K562 (cell line): Measurements from ENCODE around the gene GALNT12. TPM values are rescaled to one million over a fixed set of nuclear protein-coding genes. Genes with fewer than 3 reads are reported as not detected.

Experiments
- ATAC-seq: fragments of 200-7000 bp; cut with Tn5 transposase; 3 replicates; pipeline ENCODE4 v1.9.1; 2020; ENCODE audit warnings: moderate library complexity
- BruUV-seq: library from RNA; stranded (reverse); fragments of 400-500 nt; replicated peaks from 2 replicates; lab custom pipeline; 2021; lab: Mats Ljungman, UMichigan
- CTCF ChIA-PET: fragments of 300-600 bp; formaldehyde crosslinking; extraction: SDS; loops from one replicate; lab custom pipeline; 2021; ENCODE audit warnings: low intra/inter-chr PET ratio; lab: Yijun Ruan, JAX
- POLR2A ChIA-PET: fragments of 300-600, 350-650 bp; sonication (Branson Sonifier 250); formaldehyde crosslinking; extraction: SDS; loops from one replicate; lab custom pipeline; 2021; ENCODE audit warnings: antibody characterized with exemption, inconsistent platforms; lab: Yijun Ruan, JAX
- DNase-seq, 4 experiments: peaks; one replicate each; pipeline versions ENCODE4 v3.0.0 to v3.0.0-alpha.2; 2011 to 2018; ENCODE audit warnings: low spot score in 3 of 4, mixed read lengths in 3 of 4; ENCODE audit errors: extremely low read depth in 1 of 4
- FAIRE-seq: peaks from 2 replicates; lab custom pipeline; 2011; peaks lifted over from hg19 to GRCh38; lab: Jason Lieb, UNC
- H2AFZ ChIP-seq: 2 replicates; pipeline ENCODE4 v1.6.0; 2011; ENCODE audit warnings: low read depth, low read length, control low read depth, inconsistent platforms
- H3K27ac ChIP-seq: fragments of 200-600 bp; 3 replicates; pipeline ENCODE4 v1.8.0; 2011; ENCODE audit warnings: low read depth, mild to moderate bottlenecking, control low read depth, inconsistent platforms, low read length, moderate library complexity, mixed read lengths; ENCODE audit errors: extremely low read depth
- H3K27me3 ChIP-seq, 2 experiments: fragments of 300-600 bp in 1 of 2; 2 replicates in 1 of 2; 3 replicates in 1 of 2; pipeline versions ENCODE4 v1.6.0 to v1.8.0; 2011; ENCODE audit warnings: inconsistent platforms in 2 of 2, low read length in 2 of 2, mild to moderate bottlenecking in 1 of 2, mixed read lengths in 1 of 2, moderate library complexity in 1 of 2; ENCODE audit not compliant: control insufficient read depth in 2 of 2, insufficient read depth in 2 of 2
- H3K36me3 ChIP-seq: fragments of 300-600 bp; 3 replicates; pipeline ENCODE4 v1.8.0; 2011; ENCODE audit warnings: mild to moderate bottlenecking, low read length, inconsistent platforms; ENCODE audit not compliant: control insufficient read depth, insufficient read depth
- H3K4me1 ChIP-seq, 2 experiments: fragments of 200-600 bp in 1 of 2; replicated peaks in 1 of 2; 2 replicates in 1 of 2; 3 replicates in 1 of 2; pipeline versions ENCODE4 v1.5.1 to v1.8.0; 2011; ENCODE audit warnings: inconsistent platforms in 2 of 2, low read length in 2 of 2, mild to moderate bottlenecking in 1 of 2, mixed read lengths in 1 of 2, moderate library complexity in 1 of 2; ENCODE audit not compliant: control insufficient read depth in 2 of 2, insufficient read depth in 2 of 2
- H3K4me2 ChIP-seq: 2 replicates; pipeline ENCODE4 v1.6.1; 2011; ENCODE audit warnings: low read length, control low read depth, inconsistent platforms, mixed read lengths; ENCODE audit not compliant: insufficient read depth
- H3K4me3 ChIP-seq: fragments of 200-600 bp; sonication (generic), shearing (Covaris generic); 2 replicates; pipeline ENCODE4 v1.5.1; 2016; ENCODE audit warnings: control low read depth, inconsistent platforms
- H3K79me2 ChIP-seq: fragments of 200-600 bp; 3 replicates; pipeline ENCODE4 v1.8.0; 2011; ENCODE audit warnings: low read length, inconsistent platforms; ENCODE audit not compliant: control insufficient read depth, insufficient read depth
- H3K9ac ChIP-seq, 2 experiments: 2 replicates each; pipeline versions ENCODE4 v1.6.0 to v1.6.1; 2011; ENCODE audit warnings: low read depth in 2 of 2, low read length in 2 of 2, control low read depth in 1 of 2, inconsistent platforms in 1 of 2, mild to moderate bottlenecking in 1 of 2, mixed read lengths in 1 of 2; ENCODE audit not compliant: insufficient read depth in 1 of 2
- H3K9me1 ChIP-seq: one replicate; pipeline ENCODE4 v1.6.0; 2011; ENCODE audit warnings: inconsistent platforms, mild to moderate bottlenecking, low read length, moderate library complexity; ENCODE audit not compliant: control insufficient read depth, insufficient read depth
- H3K9me3 ChIP-seq: replicated peaks from 2 replicates; pipeline ENCODE4 v1.5.1; 2011; ENCODE audit warnings: low read depth, low read length, inconsistent platforms; ENCODE audit not compliant: control insufficient read depth, insufficient read depth
- H4K20me1 ChIP-seq: replicated peaks from 2 replicates; pipeline ENCODE4 v1.6.1; 2011; ENCODE audit warnings: low read length, inconsistent platforms, mixed read lengths; ENCODE audit not compliant: control insufficient read depth, insufficient read depth
- HDAC6 ChIP-seq: IDR thresholded peaks from 2 replicates; pipeline ENCODE4 v1.6.1; 2012; ENCODE audit warnings: low read depth, mild to moderate bottlenecking, control low read depth, inconsistent platforms, low read length, moderate library complexity
- KDM1A ChIP-seq, 2 experiments: fragments of 450-650 bp; IDR thresholded peaks; 2 replicates each; pipeline ENCODE4 v1.6.1; 2016; ENCODE audit warnings: mild to moderate bottlenecking in 2 of 2
- SIN3B ChIP-seq: fragments of 450-650 bp; IDR thresholded peaks from 2 replicates; pipeline ENCODE4 v1.6.1; 2017; ENCODE audit warnings: low read depth, mild to moderate bottlenecking, moderate library complexity
- ZNF445 ChIP-seq: fragments of 250-450 bp; sonication (Bioruptor Pico); IDR thresholded peaks from 2 replicates; pipeline ENCODE4 v1.4.0; 2020; ENCODE audit warnings: low read depth, mild to moderate bottlenecking, moderate library complexity
- WGBS: fragments of 100-300 bp; shearing (Covaris generic); methylation state at CpG from one replicate; pipeline ENCODE4 v1.1.6; 2016; ENCODE audit warnings: low coverage, mixed read lengths; ENCODE audit not compliant: insufficient coverage; ENCODE audit errors: missing lambda C conversion rate; 5-methylcytosine and 5-hydroxymethylcytosine counted together
- in situ Hi-C: fragments of 300-500 bp; cut with MboI; formaldehyde crosslinking; loops from 4 replicates; pipeline ENCODE4 v1.15.0; 2018; ENCODE audit warnings: inconsistent platforms, mixed read lengths
- intact Hi-C: fragments of 100-400 bp; cut with micrococcal nuclease; formaldehyde crosslinking; loops from 2 replicates; pipeline ENCODE4 v1.14.2; 2022
- polyA plus RNA-seq, 8 experiments: library from polyadenylated mRNA; depleted of rRNA in 4 of 8; stranded (reverse) in 5 of 8; unstranded in 3 of 8; fragments of >200 nt; fragmentation: Nextera tagmentation in 2 of 8; fragmentation: Illumina TruSeq in 1 of 8; extraction: Ambion mirVana in 2 of 8; extraction: Trizol in 1 of 8; gene quantifications; 2 replicates each; pipeline versions ENCODE4 v1.2.1 to v1.2.3, GENCODE V29; 2011 to 2014; ENCODE audit warnings: inconsistent platforms in 1 of 8, missing spikeins in 1 of 8
- total RNA-seq, 7 experiments: library from RNA; depleted of rRNA in 6 of 7; stranded (reverse); fragments of >200 nt in 6 of 7; fragmentation: Illumina TruSeq in 2 of 7; extraction: Trizol in 2 of 7; gene quantifications; 2 replicates each; pipeline versions ENCODE4 v1.2.1 to v1.2.3, GENCODE V29; 2011 to 2021; ENCODE audit warnings: low replicate concordance in 1 of 7
- TF ChIP-seq, protein P1 (sequence below), 3 experiments: IDR thresholded peaks in 2 of 3; conservative IDR thresholded peaks in 1 of 3; 2 replicates each; pipeline ENCODE4 v1.5.1; 2011 to 2012; ENCODE audit warnings: low read length in 3 of 3, mild to moderate bottlenecking in 3 of 3, control low read depth in 2 of 3, improper control_type of control experiment in 1 of 3, inconsistent platforms in 1 of 3, low read depth in 1 of 3, mixed read lengths in 1 of 3, moderate library complexity in 1 of 3; ENCODE audit not compliant: insufficient read depth in 2 of 3
- TF ChIP-seq, protein P2 (sequence below): sonication (generic); formaldehyde crosslinking; IDR thresholded peaks from 2 replicates; pipeline ENCODE4 v1.8.0; 2023; ENCODE audit warnings: mild to moderate bottlenecking, missing genetic modification reagents

Gene GALNT12
- total and polyA plus RNA-seq, 9 of the 15 experiments (the other 6 are each of a cell fraction or from before 2014, with no cell fraction given) = 29.7 to 82.9 (median 44.2) TPM

DNA sequence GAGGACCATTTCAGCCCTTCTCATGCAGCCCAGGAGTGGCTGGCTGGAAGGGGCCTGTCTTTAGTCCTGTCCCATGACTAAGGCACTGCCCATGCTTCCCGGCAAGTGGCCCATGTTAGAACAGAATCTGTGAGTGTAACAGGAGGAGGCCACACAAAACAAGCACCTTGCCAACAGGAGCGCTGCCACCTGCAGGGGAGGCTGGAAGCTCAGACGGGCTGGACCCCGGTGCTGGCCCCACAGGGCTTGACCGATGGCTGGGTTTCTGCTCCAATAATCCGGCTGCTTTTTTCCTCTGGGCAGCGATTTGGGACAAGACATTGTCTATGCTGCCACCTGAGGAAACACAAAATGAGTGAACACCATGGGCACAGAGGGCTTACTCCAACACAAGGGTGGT is 39.6 kb upstream of the GALNT12 start:
- H4K20me1 ChIP-seq = no peaks in the 10 kb centered on the region
- no peak overlapping the region for H3K9ac ChIP-seq
- no peaks in the 10 kb centered on the region for H3K79me2 ChIP-seq
- no peak overlapping the region for H3K4me3 ChIP-seq
- H3K27me3 ChIP-seq = no peaks in the 10 kb centered on the region
- no peak overlapping the region for H3K27ac ChIP-seq
- TF ChIP-seq, protein P1, sequence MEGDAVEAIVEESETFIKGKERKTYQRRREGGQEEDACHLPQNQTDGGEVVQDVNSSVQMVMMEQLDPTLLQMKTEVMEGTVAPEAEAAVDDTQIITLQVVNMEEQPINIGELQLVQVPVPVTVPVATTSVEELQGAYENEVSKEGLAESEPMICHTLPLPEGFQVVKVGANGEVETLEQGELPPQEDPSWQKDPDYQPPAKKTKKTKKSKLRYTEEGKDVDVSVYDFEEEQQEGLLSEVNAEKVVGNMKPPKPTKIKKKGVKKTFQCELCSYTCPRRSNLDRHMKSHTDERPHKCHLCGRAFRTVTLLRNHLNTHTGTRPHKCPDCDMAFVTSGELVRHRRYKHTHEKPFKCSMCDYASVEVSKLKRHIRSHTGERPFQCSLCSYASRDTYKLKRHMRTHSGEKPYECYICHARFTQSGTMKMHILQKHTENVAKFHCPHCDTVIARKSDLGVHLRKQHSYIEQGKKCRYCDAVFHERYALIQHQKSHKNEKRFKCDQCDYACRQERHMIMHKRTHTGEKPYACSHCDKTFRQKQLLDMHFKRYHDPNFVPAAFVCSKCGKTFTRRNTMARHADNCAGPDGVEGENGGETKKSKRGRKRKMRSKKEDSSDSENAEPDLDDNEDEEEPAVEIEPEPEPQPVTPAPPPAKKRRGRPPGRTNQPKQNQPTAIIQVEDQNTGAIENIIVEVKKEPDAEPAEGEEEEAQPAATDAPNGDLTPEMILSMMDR (IDR thresholded peaks at IDR 0.05 in 2 of 3, conservative IDR thresholded peaks at IDR 0.05 in 1 of 3; ENCODE audit: insufficient read depth in 2 of 3, low read depth in 1 of 3, low read length in 3 of 3) = 0 out of 6 replicates have a peak, but pooled peaks of 1 of the 3 experiments have one; percentile 13
- TF ChIP-seq ZNF445 (CRISPR knock-in tag) (no peak), KDM1A (IDR thresholded peaks at IDR 0.05) (no peak), HDAC6 (no peak), SIN3B (no peak)
- TF ChIP-seq, protein P2, sequence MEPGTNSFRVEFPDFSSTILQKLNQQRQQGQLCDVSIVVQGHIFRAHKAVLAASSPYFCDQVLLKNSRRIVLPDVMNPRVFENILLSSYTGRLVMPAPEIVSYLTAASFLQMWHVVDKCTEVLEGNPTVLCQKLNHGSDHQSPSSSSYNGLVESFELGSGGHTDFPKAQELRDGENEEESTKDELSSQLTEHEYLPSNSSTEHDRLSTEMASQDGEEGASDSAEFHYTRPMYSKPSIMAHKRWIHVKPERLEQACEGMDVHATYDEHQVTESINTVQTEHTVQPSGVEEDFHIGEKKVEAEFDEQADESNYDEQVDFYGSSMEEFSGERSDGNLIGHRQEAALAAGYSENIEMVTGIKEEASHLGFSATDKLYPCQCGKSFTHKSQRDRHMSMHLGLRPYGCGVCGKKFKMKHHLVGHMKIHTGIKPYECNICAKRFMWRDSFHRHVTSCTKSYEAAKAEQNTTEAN (CRISPR knock-in tag) = no peak
- no peak overlapping the region for H2AFZ ChIP-seq
- ChIA-PET POLR2A (interaction anchor here (0.7 kb wide), 1 partner anchor 48 kb away, joined by 3 read pairs; no protein-coding TSS in a partner anchor), CTCF (no interaction called here)
- DNase-seq (no peak), ATAC-seq (no peak), FAIRE-seq (no peak)
- peaks cover 66% of the 10 kb centered on the region for H3K36me3 ChIP-seq
- peaks cover 2% of the 10 kb centered on the region for H3K9me1 ChIP-seq
- no peak overlapping the region for H3K4me2 ChIP-seq
- intact Hi-C loops = no loop called here
- no TSS peak for BruUV-seq
- 93% methylated on average over 7 of the region's 7 CpGs for whole genome bisulfite sequencing
- in situ Hi-C loops = no loop called here
- no peaks in the 10 kb centered on the region for H3K9me3 ChIP-seq
- no peaks in the 10 kb centered on the region for H3K4me1 ChIP-seq
